Psoas muscle (tissue), 8 donors: ENCODE measurements around the gene INHBB. TPM values are rescaled to one million over a fixed set of nuclear protein-coding genes. Genes with fewer than 3 reads are reported as not detected.
A peak's percentile ranks its signal among the peaks of the same experiment; 100 is the strongest.

ENCODE experiments used
- ATAC-seq, 4 donors: fragments of 200-7000 bp; cut with Tn5 transposase; one replicate each; pipeline ENCODE4 v1.9.1; 2020; ENCODE audit warnings: moderate library complexity in 3 of 4, mild to moderate bottlenecking in 2 of 4
- DNase-seq, 2 donors: peaks; one replicate each; pipeline ENCODE4 v3.0.0-alpha.2; 2020
- H3K27ac ChIP-seq: fragments of 200-600 bp; one replicate; pipeline ENCODE4 v1.8.0; 2022
- H3K27me3 ChIP-seq, 3 donors: fragments of 200-600 bp in 1 of 3; one replicate each; pipeline versions ENCODE4 v1.6.1 to v1.8.0; 2013 to 2022; ENCODE audit warnings: low read length in 2 of 3, mild to moderate bottlenecking in 2 of 3, moderate library complexity in 1 of 3; ENCODE audit not compliant: insufficient read depth in 3 of 3
- H3K36me3 ChIP-seq, 2 donors: fragments of 200-600 bp in 1 of 2; one replicate each; pipeline versions ENCODE4 v1.6.1 to v1.8.0; 2013 to 2022; ENCODE audit warnings: low read depth in 1 of 2, mild to moderate bottlenecking in 1 of 2, moderate library complexity in 1 of 2; ENCODE audit not compliant: insufficient read depth in 1 of 2
- H3K4me1 ChIP-seq: fragments of 200-600 bp; one replicate; pipeline ENCODE4 v1.8.0; 2022
- H3K4me3 ChIP-seq: fragments of 200-600 bp; one replicate; pipeline ENCODE4 v1.8.0; 2022; ENCODE audit warnings: mild to moderate bottlenecking
- H3K9me3 ChIP-seq: fragments of 200-600 bp; one replicate; pipeline ENCODE4 v1.8.0; 2022
- CTCF ChIP-seq: fragments of 200-600 bp; IDR thresholded peaks from one replicate; pipeline ENCODE4 v1.8.0; 2022; ENCODE audit warnings: antibody characterized with exemption
- WGBS, 3 donors: extraction: QIAGEN DNeasy Blood & Tissue Kit; methylation state at CpG; one replicate each; pipeline versions ENCODE4 v1.1.6 to v1.1.7; 2013; 5-methylcytosine and 5-hydroxymethylcytosine counted together
- intact Hi-C, 2 donors: fragments of 100-400 bp; cut with DNase I; formaldehyde crosslinking; loops; one replicate each; pipeline versions ENCODE4 v1.11.0 to v1.14.2; 2022
- polyA plus RNA-seq, 3 donors: library from polyadenylated mRNA; stranded (reverse); fragments of 200-250 nt; gene quantifications; one replicate each; pipeline ENCODE4 v1.2.3, GENCODE V29; 2013
- total RNA-seq, 4 donors: library from RNA; stranded (reverse); fragmentation: NEBNext Ultra II Directional in 2 of 4; extraction: Animal tissue kit (Norgen Biotek cat#: 25700) in 2 of 4; gene quantifications; one replicate each; pipeline versions ENCODE4 v1.2.1 to v1.2.4, GENCODE V29; 2021 to 2023
- donor health status: healthy with polysubstance abuse.
- donor health status: DM: no; HTN: no; CAD: no; lungs with moderate emphysema.
- donor health status: Bipolar disorder and iron deficiency.
- donor health status: healthy.
- donor health status: DM: yes; HTN: yes; CAD: no.
- donor health status: DM: no; HTN: no; CAD: no.
- donor health status: DM: no; HTN: no; CAD: no.
- donor health status: DM: yes; HTN: yes; CAD: no.

The INHBB gene
- total and polyA plus RNA-seq, 7 donors, result 2.9 to 20.0 (median 13.4) TPM

GRCh38 chr2:120348737-120349439 is 3.0 kb downstream of the INHBB start:
- intact Hi-C loops, result no loop called here
- WGBS, 3 donors, result 78 to 86% (median 82%) methylated on average over 27 of the region's 27 CpGs
- ATAC-seq, result no peak
- Histone ChIP-seq H3K27ac (no peak overlapping the region), H3K36me3 (peaks cover 0 to 10% of the 10 kb centered on the region in 2 donors), H3K4me3 (no peak overlapping the region), H3K4me1 (peaks cover 10% of the 10 kb centered on the region), H3K27me3 (peaks cover 0 to 26% (median 5%) of the 10 kb centered on the region in 3 donors), H3K9me3 (no peaks in the 10 kb centered on the region)
- no peak for TF ChIP-seq CTCF
- no peak for DNase-seq

GRCh38 chr2:120349440-120349921 is 3.5 kb downstream of the INHBB start:
- DNase-seq, result peak in 1 of 2 donors; percentile 44
- WGBS, 3 donors, result 91 to 92% (median 92%) methylated on average over 31 of the region's 31 CpGs
- intact Hi-C loops, result no loop called here
- H3K4me3 ChIP-seq, result no peak overlapping the region
- TF ChIP-seq CTCF, result no peak
- ATAC-seq, result no peak
- peaks cover 7% of the 10 kb centered on the region for H3K4me1 ChIP-seq
- no peak overlapping the region for H3K27ac ChIP-seq
- H3K36me3 ChIP-seq, result peaks cover 0 to 10% of the 10 kb centered on the region in 2 donors
- H3K27me3 ChIP-seq, result peaks cover 0 to 21% (median 5%) of the 10 kb centered on the region in 3 donors
- H3K9me3 ChIP-seq, result no peaks in the 10 kb centered on the region

- Histone ChIP-seq H3K27me3 (peaks cover 0 to 21% (median 5%) of the 10 kb centered on the region in 3 donors), H3K27ac (no peak overlapping the region), H3K4me3 (no peak overlapping the region), H3K4me1 (peaks cover 7% of the 10 kb centered on the region), H3K36me3 (peaks cover 0 to 10% of the 10 kb centered on the region in 2 donors), H3K9me3 (no peaks in the 10 kb centered on the region)
- ATAC-seq (no peak), DNase-seq (peak in 1 of 2 donors; percentile 24)
- TF ChIP-seq CTCF, result no peak
- intact Hi-C loops, result loop anchor here in 1 of 2 donors (5.0 kb wide), 1 partner anchor 102 kb away; no protein-coding TSS in a partner anchor
- 81 to 89% (median 85%) methylated on average over 17 of the region's 17 CpGs for WGBS, 3 donors
Observed at GRCh38 chr2:120350080-120350479, 4.1 kb downstream of the INHBB start.

- peaks cover 0 to 10% of the 10 kb centered on the region in 2 donors for H3K36me3 ChIP-seq
- ATAC-seq (no peak), DNase-seq (peak in 1 of 2 donors; percentile 45)
- WGBS, 3 donors, result 94 to 96% (median 96%) methylated on average over 23 of the region's 23 CpGs
- H3K9me3 ChIP-seq, result no peaks in the 10 kb centered on the region
- no peak for TF ChIP-seq CTCF
- no peak overlapping the region for H3K27ac ChIP-seq
- peaks cover 7% of the 10 kb centered on the region for H3K4me1 ChIP-seq
- intact Hi-C loops, result loop anchor here in 1 of 2 donors (5.0 kb wide), 1 partner anchor 101 kb away; no protein-coding TSS in a partner anchor
- peaks cover 0 to 19% (median 5%) of the 10 kb centered on the region in 3 donors for H3K27me3 ChIP-seq
- no peak overlapping the region for H3K4me3 ChIP-seq
Observed at GRCh38 chr2:120350801-120351320, 4.9 kb downstream of the INHBB start.
